DLD1 (cell line): ENCODE data around the gene FAM131C.

Experiments
- in situ Hi-C: cut with HindIII; loops from 2 replicates; pipeline ENCODE4 v1.10.0; 2017; ENCODE audit warnings: low sequenced_read_pairs

Gene FAM131C, protein sequence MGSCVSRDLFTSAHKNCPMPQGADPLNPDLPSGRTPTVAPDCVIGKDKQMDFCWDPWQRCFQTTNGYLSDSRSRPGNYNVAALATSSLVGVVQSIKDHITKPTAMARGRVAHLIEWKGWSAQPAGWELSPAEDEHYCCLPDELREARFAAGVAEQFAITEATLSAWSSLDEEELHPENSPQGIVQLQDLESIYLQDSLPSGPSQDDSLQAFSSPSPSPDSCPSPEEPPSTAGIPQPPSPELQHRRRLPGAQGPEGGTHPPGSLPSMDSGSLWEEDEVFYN

DNA sequence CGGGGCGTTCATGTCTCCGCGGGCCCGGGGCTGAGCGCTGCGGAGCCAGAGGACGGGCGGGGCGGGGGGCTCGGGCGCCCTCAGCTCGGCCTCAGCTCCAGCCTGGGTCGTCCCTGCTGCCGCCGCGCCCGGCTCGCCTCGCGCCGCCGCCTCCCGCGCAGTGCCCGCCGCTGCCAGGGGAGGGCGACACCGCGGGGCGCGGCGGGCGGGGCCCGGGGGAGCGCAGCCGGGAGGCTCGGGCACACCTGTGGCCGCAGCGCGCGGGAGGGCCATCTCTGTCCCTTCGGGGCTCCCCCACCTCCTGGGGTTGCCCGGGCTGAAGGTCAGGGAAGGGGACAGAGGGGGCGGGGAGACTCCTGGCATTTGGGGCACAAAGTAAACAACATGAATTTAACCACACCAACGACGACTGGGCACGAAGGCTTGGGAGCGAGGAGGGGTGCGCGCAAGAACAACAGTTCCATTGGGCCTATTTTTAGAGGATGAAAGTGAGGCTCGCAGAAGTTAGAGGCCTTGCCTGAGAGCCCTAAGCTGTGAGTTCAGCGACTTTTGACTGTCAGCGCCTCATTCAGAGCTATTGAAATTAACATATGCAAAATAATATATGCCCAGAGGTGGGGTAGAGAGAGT, at the start of gene FAM131C:
TSS of gene FAM131C (minus strand) at position 162 of the 630 bp plus-strand sequence. CDS start 209 bp downstream, outside the sequence.
- in situ Hi-C loops, result loop anchor here (25.0 kb wide), 1 partner anchor 164 kb away; the partner anchor contains the start of gene CPLANE2

DNA sequence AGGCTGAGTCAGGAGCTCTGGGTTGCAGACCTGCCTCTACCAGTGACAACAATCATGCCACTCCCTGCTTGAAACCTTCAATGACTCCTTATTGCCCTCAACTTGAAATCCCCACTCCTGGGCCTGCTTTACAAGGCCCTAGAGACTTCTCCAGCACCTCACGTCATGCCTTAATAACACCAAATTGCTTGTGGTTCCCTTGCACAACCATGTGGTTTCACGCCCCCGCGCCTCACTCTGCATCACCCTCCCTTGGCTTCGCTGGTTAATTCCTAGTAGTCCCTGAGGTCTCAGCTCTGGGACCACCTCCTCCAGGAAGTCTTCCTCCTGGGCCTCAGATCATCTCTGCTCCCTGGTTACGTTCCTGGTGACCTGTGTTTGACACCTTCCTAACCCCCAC, 49.5 kb upstream of the FAM131C start:
- in situ Hi-C loops, result no loop called here

DNA sequence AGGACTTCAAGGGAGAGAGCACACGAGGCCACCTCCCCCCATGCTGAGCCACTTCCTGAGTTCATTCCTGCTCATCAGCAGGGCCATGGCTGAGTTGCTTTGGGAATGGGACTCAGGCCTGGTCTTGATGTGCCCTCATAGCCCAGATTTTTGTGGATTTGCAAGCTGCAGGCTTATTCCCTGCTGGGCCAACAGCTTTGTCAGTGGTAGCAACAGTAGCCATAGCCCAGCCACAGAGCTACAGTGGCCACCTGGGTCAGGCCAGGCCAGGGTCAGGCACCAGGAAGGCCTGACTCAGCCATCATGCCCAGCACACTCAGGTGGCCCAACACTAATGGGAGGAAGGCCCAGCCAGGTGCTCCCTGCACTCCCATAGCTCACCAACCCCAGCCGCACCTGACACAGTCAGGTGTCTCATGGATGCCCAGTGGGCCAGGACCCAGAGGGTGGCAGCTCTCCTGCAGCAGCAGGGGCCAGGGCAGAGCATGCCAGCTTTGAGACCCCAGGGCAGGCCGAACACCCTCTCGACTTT, 49.0 kb upstream of the FAM131C start:
- in situ Hi-C loops, result no loop called here

DNA sequence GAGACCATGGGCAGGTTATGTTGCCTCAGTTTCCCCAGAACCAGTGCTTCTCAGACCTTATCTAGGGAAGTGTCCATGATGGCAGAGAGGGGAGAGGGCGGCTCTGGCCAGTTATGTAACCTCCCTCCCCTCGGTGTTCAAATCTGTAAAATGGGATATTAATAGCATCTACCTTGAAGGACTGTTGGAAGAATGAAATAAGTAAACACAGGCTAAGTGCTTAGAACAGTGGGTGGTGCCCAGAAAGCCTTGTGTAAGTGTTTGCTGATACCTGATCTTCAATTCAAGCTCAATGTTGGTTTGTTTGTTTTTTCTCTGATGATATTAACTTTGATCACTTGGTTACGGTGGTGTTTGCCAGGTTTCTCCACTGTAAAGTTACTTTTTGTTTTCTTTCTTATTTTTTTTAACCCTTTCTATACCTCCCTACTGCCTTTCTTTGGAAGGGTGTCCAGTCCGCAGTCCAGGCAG, 47.5 kb upstream of the FAM131C start:
- in situ Hi-C loops, result no loop called here

DNA sequence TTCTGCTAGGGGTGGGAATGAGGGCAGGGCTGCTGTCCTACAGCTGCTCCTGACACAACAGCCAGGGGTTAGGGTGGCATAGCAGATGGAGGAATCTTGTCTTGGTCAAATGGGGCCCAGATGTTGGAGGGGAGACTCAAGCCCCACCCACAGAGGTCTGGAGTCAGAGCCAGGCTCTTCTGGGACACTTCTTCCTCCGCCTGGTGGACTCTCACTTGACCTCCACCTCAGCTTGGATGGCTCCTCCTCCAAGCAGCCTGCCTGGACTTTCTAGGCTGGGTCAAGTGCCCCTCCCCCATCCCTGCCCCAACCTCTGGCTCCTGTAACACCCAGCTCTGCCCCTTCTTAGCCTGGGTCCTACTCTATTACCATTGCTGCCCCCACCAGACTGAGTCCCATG, 47.0 kb upstream of the FAM131C start:
- in situ Hi-C loops, result no loop called here

- in situ Hi-C loops, result no loop called here
Observed at GRCh38 chr1:16119926-16120325, 46.5 kb upstream of the FAM131C start.

- in situ Hi-C loops, result no loop called here
Observed at GRCh38 chr1:16119504-16119903, 46.1 kb upstream of the FAM131C start.

DNA sequence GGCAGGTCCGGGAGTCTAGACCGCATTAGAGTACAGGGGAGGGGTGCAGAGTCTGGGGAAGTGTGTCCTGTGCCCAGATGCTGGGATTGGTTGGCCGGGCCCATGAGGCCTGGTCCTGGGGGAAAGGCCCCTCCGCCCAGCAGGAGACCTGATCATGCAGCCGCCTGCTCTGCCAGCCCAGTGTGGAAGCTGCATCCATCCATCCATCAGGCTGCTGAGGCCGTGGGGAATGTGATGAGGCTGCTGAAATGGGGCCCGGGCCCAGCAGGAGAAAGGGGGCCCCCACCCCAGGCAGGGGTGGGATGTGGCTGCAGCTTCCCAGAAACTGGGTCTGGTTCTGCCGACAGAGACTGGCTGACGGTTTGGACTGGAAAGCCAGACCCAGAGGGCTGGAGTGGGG, 45.3 kb upstream of the FAM131C start:
- in situ Hi-C loops, result no loop called here

DNA sequence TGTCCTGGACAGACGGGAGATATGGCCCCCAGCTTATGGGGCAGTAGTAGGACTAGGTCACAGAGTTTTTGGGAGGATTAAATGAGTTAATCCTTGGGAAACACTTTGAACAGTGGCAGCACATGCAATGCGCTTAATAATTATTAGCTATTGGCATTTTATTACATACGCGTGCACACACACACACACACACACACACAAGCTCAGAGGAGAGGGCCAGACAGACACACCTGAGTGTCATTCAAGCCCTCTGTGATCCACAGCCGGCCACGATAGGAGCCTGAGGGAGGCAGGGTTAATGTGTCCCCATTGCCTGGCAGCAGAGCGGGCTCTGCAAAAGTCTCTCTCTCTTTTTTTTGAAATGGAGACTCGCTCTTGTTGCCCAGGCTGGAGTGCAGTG, 44.5 kb upstream of the FAM131C start:
- in situ Hi-C loops, result no loop called here

GRCh38 chr1:16117369-16117768, 43.9 kb upstream of the FAM131C start:
- in situ Hi-C loops, result no loop called here

DNA sequence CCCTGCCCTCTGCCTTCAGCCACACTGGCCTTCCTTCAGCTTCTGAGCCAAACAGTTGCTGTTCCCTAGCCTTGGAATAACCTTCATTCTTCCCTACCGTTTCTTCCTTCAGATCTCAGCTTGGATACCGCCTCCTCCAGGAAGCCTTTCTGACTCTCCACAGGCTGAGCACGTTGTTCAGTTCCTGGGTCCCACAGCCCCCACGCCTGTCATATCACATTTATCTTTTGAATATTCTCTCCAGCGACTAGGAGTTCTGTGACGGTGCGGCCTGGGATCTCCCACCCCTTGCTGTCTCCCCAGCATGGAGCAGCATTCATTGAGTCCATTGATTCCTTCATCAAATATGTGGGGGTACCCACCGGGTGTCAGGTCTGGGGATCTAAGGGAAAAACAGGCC, 43.2 kb upstream of the FAM131C start:
- in situ Hi-C loops, result no loop called here

DNA sequence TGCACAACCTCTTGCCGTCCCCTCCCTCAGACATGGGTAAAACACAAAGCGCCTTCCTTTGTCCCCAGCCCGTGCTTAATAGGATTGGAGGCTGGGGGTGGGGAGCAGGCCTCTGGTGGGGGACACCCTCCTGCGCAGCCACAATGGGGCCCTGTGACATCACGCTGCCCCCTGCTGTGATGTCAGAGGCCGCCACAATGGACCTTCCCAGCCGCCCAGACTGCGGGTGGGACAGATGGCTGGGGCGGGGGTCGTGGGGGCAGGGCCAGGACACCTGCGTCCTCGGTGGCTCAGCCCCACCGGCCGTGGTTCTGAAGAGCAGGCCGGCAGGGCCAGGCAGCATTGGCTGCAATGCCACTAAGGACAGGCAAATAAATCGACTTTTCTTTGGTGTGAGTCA, 42.6 kb upstream of the FAM131C start:
- in situ Hi-C loops, result no loop called here

DNA sequence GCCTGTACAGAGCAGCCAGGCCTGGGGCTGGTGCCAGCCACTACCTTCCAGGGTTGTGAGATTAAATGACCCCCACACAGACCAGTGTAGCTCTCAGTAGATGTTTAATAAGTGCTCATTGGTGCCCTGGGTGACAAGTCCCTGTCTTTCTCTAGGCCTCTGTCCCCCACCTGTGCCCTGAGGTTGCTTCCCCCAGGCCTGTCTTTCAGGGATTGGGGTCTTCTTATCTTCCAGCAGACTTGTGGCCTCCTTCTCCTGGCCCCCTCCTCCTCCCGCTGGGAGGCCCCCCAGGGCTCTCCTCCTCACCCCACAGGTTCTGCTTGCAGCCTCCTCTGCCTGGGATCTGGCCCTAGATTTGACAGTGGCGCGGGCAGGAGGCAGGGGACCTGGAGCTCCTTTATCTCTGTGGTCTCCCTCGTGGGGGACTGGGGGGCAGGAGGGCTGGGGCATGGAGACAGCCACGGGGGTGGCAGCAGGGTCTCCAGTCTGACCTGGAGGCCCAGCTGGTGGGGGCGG, 42.1 kb upstream of the FAM131C start:
- in situ Hi-C loops, result no loop called here

GRCh38 chr1:16114527-16115467, 41.3 kb upstream of the FAM131C start:
- in situ Hi-C loops, result no loop called here

DNA sequence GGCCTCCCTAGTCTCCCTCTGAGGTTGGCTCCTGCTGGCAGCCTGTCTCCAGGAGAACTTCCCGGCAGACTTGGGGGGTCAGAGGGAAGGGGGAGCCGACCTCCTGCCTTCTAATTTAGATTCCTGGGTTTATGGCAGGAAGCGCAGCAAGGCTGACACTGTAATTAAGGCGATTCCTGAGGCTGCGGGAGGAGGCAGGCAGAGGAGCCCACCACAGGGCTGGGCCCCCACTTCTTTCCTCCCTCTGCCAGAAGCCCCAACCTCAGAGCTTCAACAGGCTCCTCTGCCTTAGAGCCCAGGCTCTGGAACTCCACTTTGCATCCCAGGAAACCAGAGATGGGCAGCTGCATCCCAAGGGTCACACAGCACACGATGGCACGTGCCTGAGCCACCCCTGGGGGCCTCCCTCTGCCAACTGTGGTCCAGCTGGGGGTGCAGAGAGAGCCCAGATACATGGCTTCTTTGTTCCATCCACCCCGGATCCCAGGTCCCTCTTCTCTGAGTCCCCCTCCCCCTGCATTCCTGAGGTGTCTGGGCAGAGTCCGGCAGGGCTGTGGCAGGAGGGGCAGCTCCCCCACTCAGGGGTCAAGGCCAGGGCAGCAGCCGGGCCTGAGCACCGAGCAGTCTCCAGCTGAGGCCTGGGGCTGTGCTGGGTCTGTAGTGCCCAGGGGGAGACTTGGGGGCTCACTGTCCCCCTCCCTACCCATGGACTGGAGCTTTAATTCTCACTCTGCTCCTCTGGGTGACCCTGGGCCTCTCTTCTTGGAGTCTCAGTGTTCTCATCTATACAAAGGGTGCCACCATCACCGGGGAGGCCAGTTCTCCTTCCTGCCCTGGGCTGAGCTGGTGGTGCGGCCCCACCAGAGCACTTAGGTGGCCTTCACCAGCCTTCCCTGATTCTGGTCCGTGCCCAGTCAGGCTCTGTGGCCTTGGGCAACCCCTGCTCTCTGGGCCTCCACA, 39.4 kb upstream of the FAM131C start:
- in situ Hi-C loops, result no loop called here

DNA sequence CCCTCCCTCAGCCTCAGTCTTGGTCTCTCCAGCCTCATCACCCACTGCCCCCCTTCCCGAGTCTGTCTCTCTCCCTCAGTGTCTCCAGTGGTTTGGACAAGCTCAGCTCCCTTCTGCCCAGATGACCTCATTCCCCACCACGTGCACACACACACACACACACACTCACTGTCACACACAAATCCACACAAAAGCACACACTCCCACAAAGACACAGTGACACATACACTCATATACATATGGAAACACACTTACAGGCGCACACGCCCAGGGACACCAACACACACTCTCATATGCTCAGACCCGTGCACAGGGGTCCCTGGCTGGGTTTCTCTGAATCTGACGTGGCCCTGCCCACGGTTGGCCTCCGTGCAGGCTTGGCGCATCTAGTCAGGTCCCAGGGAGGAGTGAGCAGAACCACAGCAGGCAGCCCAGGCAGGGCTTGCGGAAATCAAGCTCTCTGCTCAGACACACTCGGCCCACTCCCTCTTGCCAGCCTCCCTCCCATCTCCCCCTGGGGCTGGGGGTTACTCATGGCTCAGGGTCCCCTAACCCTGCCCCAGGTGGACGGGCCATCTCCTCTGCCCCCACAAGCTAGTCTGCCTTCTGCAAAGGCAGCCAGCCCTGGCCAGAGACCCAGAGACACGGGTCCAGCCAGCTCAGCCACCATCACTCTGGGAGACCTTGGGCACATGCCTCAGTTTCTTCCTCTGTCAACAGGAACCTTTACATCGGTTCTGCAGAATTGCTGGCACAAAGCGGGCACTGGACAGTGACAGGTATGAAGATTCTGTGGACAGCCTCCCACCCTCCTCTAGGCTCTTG, 38.5 kb upstream of the FAM131C start:
- in situ Hi-C loops, result no loop called here

- in situ Hi-C loops, result no loop called here
Observed at GRCh38 chr1:16110884-16111283, 37.4 kb upstream of the FAM131C start.

GRCh38 chr1:16110456-16110855, 37.0 kb upstream of the FAM131C start:
- in situ Hi-C loops, result no loop called here

GRCh38 chr1:16109571-16109970, 36.1 kb upstream of the FAM131C start:
- in situ Hi-C loops, result no loop called here
